HG03571 (cell line): ENCODE results near the gene KCNMB1.
"Not testable (repeated sequence)": the region's sequence is repeated elsewhere in the genome, so short reads cannot be mapped to it uniquely, and the experiment has no call there.

ENCODE experiments used
- ATAC-seq: cut with Tn5 transposase; IDR thresholded peaks from one replicate; pipeline ENCODE4 v1.9.1; 2021; ENCODE audit not compliant: unreplicated experiment

KCNMB1 gene

DNA sequence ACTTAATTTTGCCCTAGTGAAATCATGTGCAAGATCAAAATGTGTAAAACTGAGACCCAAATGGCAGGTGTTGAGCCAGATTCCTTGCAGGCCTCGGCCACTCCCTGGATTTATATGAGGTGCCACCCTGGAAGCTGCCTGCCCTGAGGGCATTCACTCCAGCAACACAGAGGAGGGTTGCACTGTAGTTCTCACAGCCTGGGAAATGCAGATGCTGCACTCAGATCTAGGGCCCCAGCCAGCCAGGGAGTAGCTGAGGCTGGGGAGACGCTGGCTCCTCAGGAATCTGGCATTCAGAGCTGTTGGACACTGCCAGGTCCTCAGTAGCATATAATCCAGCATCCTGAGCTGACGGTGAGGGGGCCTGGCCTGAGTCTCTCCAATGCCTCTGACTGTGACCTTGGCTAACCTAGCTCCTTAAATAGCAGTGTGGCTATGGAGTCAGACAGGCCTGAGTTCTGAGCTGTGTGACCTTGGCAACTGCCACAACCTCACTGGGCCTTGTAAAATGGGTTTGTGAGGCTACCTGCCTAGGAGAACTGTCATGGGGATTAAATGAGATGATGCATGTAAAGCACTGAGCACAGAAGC, 8.7 kb downstream of the KCNMB1 start:
- ATAC-seq: no peak

DNA sequence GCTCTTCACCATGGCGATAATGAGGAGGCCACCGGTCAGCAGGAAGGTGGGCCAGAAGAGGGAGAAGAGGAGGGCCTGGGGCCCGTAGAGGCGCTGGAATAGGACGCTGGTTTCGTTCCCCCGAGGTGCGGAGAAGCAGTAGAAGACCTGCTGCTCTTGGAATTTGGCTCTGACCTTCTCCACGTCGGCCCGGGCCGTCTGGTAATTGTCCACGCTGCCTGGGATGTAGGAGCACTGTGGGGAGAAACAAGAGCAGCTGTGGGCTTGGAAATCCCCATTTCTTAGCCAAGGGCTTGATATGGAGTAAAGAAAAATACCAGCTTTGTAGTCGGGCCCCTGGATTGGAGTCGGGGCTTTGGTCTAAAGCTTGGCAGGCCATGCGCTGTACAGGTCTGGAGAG, 10.4 kb downstream of the KCNMB1 start:
- no peak for ATAC-seq

DNA sequence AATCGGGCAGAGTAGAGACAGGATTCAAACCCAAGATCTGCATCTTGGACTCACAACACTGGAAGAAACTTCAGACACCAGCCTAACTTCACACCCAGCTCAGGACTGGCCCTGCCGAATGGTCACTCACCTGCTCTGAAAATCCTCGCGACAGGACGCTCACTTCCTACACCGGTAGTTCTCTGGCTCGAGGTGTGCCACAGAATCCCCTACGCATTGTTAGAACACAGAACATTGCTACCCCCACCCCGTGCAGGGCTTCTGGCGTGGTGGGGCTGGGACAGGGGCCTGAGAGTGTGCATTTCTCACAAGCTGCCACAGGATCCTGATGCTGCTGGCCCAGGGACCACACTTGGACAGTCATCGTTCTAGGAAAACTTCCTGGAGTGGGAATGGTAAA, 12.1 kb downstream of the KCNMB1 start:
- ATAC-seq: no peak

DNA sequence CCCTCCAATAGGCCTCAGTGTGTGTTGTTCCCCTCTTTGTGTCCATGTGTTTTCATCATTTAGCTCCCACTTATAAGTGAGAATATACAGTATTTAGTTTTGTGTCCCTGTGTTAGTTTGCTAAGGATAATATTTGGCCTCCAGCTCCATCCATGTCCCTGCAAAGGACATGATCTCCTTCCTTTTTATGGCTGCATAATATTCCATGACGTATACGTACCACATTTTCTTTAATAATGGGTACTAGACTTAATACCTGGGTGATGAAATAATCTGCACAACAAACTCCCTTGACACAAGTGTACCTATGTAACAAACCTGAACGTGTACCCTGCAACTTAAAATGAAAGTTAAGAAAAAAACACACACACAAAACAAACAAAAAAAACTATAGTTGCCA, 12.6 kb downstream of the KCNMB1 start:
- ATAC-seq: not testable (repeated sequence)

DNA sequence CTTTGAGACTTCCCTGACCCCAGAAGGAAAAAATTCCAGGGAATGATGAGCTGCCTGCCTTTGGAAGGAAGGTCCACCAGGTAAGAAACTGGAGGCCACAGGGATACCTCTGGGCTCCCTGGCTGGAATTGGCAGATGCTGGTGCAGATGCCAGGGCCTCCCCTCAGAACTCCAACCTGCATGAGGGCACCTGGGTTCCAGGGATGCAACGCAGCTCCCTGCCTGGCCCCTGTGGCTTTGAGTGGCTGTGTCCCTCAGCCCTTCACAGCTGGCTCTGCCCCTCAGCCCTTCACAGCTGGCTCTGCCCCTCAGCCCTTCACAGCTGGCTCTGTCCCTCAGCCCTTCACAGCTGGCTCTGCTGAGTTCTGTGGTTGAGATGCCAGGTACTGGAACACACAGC, 13.9 kb downstream of the KCNMB1 start:
- no peak for ATAC-seq

DNA sequence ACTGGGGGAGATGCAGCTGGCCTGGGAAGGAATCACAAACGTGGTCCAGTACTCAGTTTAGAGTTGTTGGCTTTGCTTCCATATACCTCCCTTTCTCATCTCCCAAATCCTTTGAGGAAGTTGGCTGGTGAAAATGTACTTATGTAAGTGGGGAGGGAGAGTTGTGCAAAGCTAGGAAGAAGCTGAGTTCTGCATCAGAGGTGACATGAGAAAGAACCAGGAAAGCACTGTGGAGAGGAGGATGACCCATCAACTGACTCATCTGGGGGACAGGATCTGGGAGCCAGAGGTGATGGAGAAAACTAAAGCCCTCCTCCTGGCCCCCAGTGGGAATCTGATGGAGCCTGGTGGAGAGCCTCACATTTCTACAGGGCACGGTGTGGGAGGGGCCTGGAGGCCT, 16.2 kb downstream of the KCNMB1 start:
- no peak for ATAC-seq

DNA sequence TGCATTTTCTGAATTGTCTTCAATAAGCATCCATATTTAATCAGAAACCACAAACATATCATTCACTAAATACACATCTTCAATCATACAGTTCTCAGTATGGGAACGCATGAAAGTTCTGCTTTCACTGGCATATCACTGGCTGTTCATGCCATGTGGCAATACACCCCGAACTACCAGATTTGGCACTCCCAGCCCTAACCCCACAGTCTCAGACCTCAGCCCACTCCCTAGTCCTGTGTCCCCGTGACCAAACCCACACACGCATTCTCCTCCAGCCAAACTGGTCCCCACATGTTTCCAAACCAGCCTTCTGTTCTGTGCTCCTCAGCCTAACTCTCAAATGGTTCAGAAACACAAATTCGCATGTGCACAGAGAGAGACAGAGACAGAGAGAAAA, 20.6 kb downstream of the KCNMB1 start:
- no peak for ATAC-seq

DNA sequence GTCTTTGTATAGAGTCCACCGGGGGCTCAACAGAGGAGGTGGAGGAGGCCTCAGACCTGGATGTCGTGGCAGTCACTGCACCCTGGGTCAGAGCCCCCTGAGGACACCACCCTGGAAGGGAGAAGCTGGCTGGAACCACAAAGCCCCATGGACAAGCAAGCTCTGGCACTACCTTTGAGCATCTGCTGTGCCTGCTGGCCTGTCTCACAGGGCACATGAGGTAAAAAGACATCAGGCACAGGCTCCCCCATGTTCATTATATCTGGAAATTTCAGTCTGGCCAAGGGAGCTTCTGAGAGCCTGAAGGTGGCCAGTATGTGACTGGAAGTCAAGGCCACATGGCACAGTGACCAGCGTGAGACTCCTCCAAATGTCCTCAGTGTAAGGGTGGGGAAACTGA, 22.9 kb downstream of the KCNMB1 start:
- ATAC-seq: no peak

DNA sequence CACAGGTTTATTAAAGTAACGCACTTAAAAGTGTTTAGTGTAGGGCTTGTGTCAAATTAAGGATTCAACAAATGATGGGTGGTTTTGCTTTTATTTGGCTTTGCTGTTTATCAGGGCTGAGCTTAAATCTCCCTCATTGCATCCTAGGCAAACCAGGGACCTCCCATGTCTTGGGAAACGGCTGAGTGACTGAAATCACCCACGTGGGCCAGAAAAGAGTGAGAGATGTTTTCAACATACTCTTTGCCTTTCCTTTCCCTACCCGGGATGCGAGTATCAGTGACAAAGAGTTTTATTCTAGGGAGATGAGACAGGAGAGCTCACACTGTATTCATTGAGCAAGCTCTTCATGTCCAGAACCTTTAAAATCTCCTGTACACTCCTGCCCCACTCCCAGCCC, 23.3 kb downstream of the KCNMB1 start:
- ATAC-seq: no peak

DNA sequence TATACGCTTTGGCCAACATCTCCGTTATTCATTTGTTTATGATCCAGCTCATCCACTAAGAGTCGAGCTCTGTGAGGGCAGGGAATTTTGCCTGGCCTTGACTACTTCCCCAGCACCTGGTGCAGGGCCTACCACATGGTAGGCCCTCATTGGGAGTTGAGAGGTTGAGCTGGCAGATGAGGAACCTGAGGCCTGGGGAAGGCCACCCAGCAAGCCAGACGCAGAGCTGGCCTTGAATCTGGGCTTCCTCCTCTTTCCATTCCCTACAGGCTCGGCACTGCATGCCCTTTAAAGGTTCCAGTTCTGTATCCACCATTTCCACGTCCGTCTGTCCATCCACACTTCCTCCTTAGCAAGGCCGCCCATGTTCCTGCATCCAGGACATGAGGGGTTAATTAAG, 24.2 kb downstream of the KCNMB1 start:
- ATAC-seq: no peak

DNA sequence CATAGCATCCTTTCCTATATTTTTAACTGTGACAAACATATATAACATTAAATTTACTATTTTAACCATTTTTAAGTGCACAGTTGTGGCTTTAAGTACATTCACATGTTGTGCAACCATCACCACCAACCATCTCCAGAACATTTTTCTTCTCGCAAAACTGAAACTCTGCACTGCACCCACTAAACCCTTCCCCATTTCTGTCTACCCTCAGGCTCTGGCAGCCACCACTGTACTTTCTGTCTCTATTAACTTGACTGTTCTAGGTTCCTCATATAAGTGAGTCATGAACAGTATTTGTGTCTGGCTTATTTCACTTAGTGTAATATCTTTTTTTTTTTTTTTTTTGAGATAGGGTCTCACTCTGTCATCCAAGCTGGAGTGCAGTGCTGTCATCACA, 25.5 kb downstream of the KCNMB1 start:
- ATAC-seq: no peak

DNA sequence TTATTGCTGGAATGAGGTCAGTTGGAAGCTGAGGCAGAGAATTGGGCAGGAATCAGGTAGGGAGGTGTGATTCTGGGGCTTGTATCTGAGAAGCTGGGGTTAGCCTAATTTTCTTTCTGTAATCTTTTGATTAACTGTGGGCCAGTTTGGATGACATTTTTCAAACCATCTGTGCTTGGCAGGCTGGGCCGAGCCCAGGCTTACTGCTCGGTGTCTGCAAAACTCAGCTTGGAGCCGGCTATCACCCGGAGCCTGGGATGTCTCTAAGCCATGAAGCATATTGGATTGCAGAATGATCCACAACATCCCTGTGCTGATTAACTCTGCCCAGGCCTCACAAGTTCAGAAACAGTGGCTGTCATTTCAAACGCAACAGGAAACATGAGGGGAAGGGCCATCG, 26.5 kb downstream of the KCNMB1 start:
- no peak for ATAC-seq

DNA sequence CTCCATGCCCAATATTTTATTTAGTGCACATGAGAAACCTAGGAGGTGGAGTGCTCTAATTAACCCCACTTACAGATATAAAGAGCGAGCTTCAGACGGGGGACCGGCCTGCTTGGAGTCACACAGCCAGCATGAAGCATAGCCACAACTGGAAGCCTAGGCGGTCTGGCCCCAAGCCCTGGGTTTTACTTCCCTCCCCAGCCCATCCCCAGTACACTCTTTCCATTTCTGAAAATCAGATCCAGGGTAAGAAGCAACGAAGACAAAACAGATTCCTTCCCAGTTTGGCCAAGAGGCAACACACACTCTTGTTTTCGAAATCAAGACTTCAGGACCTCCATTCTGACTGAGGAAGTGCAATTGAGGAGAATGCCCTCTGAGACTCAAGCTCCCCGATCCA, 27.1 kb downstream of the KCNMB1 start:
- no peak for ATAC-seq

DNA sequence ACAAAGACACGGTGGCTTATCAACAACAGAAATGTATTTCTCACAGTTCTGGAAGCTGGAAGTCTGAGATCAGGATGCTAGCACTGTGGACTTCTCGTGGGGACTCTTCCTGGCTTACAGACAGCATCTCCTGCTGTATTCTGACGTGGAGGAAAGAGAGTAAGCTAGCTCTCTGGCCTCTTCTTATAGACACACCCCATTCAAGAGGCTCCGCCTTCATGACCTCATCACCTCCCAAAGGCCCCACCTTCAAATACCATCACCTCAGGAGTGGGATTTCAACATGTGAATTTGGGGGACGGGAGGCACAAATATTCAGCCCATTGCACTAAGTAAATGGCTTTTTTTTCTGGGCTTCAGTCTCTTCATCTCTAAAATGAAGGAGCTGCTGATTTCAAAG, 27.6 kb downstream of the KCNMB1 start:
- ATAC-seq: no peak

DNA sequence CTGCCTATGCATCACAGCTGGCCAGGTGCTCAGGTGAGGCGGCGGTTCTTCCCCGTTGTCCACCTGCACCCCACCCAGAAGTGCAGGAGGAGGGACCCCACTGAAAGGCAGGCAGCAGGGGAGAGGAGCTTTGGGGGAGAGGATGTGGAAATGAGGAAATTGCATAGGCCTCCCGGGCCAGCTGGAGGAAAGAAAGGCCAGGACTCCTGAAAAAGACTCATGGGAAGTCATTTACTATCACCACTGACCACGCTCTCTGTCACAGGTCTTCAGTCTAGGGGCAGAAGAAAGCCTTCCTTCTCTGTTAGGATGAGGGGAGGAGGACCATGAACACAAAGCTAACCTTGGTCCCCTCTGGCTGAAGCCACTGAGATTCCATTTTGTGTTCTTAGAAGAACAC, 28.1 kb downstream of the KCNMB1 start:
- no peak for ATAC-seq

DNA sequence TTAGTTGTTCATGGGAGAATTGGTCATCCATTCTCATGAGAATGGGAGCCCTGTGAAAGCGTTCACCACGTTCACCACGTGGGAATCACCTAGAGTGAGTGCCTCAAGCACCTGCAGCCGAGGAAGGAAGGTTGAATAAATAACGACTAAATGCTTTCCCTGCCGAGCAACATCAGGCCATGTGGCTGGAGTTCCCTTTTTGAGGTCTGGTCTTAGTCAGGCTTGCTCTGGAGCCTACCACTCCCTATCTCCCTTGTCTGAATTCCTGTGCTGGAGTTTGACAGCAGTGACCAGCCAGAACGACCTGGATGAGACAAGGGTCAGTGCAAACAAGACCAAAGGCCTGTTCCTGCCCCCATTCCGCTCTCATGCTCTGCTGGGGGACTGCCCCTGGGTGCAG, 28.5 kb downstream of the KCNMB1 start:
- ATAC-seq: no peak

DNA sequence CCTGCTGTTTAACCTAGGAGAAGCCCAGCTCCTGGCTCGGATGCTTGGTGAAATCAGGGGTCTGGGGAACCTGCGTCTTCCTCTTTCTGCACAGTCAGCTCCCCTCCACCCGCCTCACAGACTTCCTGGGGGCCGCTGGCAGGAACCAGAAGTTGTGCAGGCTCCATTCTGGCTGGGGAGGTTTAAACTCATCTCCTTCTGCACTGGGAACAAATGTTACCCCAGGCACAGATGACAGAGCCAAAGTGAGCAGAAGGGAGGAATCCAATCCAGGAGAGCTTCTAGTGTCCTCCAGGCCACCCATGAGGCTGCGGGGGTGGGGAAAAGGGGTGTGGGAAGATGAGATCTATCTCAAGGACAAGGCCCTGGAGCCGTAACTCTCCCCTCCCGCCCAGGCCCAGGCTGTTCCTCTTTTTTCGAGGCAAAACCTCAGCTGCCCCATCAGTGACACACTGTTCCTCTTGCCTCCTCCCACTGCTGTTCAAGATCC, 31.2 kb downstream of the KCNMB1 start:
- ATAC-seq: no peak

DNA sequence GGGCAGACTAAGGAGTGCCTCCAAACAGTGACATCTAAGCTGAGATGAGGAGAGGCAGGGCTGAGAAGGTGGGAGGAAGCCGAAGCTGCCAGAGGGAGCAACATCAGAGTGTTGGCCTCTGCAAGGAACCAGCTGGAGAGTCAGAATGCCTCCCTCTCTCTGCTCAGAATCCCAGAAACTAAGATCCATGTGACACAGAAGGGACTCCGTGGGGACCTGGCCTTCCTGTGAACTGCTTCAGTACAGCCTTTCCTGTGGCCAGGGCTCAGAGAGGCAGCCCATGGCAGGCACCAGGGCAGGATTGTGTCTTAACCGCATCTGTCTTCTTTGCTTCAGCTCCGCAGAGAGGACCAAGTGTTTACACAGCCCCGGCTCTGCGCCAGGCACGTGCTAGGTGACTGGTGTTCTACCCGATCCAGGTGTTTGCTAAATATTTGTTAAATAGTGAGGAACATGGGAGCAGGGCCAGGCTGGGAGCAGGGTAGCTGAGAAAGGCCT, 33.5 kb downstream of the KCNMB1 start:
- ATAC-seq: no peak

DNA sequence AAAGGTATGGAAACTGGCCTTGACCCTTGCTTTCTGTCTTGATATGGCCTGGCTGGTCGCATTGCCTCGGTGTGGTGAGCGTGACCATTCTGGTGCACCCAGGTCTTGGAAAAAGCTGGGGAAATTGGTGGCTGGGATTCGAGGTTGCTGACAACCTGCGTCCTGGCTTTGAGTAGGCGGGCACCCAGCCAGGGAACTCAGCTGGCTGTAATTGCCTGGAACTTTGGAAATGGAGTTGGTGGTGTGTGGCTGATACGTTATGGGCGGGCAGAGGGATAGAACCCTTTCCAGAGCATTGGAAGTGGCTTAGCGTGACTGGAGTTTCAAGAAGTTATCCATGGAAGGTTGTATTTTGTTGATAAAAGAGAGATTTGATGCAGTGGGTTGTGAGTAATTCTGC, 35.2 kb downstream of the KCNMB1 start:
- ATAC-seq: no peak

DNA sequence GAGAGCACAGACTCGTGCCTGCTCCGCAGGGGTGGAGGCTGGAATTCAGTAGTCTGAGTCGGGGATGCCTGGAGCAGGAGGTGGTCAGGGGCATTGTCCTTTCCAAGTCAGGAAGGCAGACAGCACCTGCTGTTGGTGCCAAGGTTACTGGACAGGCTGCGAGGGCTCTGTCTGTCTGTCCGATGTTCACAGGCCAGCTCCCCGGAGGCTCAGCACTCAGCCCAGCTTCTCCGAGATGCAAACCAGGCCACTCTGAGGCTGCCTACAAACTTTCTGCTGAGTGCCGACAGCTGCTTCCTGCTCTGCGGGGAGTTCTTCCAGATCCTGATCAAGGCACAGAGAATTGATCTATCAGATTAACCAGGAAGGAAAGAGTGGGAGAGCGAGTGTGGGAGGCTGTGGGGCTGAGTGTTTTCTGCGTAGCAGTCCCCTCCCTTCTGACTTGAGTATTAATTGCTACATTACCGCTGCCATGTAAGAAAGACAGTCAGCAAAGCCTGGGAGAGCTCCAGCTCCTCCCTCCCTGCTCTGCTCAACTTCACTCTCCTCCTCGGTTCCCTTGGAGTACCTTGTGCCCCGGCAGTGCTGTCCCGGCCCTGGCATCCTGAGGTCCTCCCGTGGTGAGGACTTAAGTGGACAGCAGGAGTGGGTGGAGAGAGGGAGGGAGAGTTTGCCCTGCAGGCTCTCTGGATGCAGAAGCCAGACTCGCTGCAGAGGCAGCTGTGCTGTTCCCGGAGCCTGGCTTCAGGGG, 36.0 kb downstream of the KCNMB1 start:
- no peak for ATAC-seq

DNA sequence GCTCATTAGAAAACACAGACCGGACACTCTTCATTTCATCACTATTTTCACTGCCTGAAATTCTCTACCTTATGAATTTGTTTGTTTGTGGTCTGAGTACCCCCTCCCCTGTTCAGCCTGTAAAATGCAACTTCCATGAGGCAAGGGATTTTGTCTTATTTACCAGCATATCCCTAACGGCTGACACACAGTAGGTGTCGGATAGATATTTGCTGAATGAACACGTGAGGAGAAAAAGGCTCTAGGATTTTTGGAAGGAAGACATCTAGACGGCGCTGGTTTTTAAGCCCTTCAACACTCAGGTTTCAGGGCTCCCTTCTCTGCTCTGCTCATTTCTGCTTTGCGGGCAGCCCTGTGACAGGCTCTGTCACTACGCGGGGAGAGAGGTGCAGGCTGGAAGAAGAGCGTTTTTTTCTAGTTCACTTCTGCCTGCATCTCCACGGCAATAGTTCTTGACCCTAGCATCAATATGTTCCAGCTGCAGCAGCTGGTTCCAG, 41.0 kb downstream of the KCNMB1 start:
- no peak for ATAC-seq

DNA sequence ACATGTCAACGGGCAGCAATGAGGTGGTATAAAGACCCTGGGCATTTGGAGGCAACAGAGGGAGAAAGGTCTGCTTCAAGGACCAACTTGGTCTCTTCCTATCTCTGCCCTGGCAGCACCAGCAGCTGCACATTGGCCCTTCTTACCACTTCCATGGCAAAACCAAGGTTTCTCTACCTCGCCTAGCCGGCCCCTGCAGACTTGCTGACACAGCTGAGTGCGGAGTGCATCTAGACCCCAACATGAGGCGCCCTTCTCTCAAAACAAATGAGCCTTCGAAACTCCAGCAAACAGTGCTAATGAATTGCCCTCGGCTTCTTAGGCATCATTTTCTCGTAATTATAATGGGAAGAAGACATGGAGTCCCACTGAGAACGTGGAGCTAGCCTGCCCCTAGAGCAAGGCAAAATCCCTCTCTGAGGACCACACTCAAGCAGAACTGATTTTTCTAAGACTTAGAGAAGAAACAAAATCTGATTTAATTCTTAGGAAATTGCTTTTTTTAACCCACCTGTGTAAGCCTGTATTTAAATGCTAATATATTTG, 42.1 kb downstream of the KCNMB1 start:
- ATAC-seq: no peak
